GM23338 (cell line): ENCODE measurements around the gene RPS18. TPM values are rescaled to one million over a fixed set of nuclear protein-coding genes. Genes with fewer than 3 reads are reported as not detected.

ENCODE experiments used
- ATAC-seq: fragments of 200-7000 bp; cut with Tn5 transposase; 3 replicates; pipeline ENCODE4 v1.9.1; 2020
- DNase-seq: peaks from one replicate; pipeline ENCODE4 v3.0.0-alpha.2; 2015; ENCODE audit warnings: low spot score
- H2AFZ ChIP-seq: fragments of 200-600 bp; sonication (generic); 2 replicates; pipeline ENCODE4 v1.8.0; 2016; ENCODE audit warnings: antibody characterized with exemption, mild to moderate bottlenecking, moderate library complexity
- H3F3A ChIP-seq: fragments of 200-600 bp; sonication (generic); replicated peaks from 2 replicates; pipeline ENCODE4 v1.8.0; 2017; ENCODE audit warnings: antibody characterized with exemption, mixed run types, low read depth
- H3K27ac ChIP-seq: fragments of 200-600 bp; sonication (generic); 2 replicates; pipeline ENCODE4 v1.6.1; 2016; ENCODE audit warnings: low read depth
- H3K27me3 ChIP-seq: fragments of 200-600 bp; sonication (generic); 2 replicates; pipeline ENCODE4 v1.8.0; 2016; ENCODE audit warnings: mild to moderate bottlenecking, mixed run types, moderate library complexity; ENCODE audit not compliant: insufficient read depth
- H3K36me3 ChIP-seq: fragments of 200-600 bp; sonication (generic); 2 replicates; pipeline ENCODE4 v1.8.0; 2016; ENCODE audit warnings: mild to moderate bottlenecking; ENCODE audit not compliant: insufficient read depth
- H3K4me1 ChIP-seq: fragments of 200-600 bp; sonication (generic); 2 replicates; pipeline ENCODE4 v1.8.0; 2016; ENCODE audit warnings: mild to moderate bottlenecking, moderate library complexity; ENCODE audit not compliant: insufficient read depth
- H3K4me2 ChIP-seq: fragments of 200-600 bp; sonication (generic); 2 replicates; pipeline ENCODE4 v1.7.1; 2017; ENCODE audit warnings: mixed run types
- H3K4me3 ChIP-seq: fragments of 200-600 bp; sonication (generic); 2 replicates; pipeline ENCODE4 v1.6.1; 2016; ENCODE audit warnings: mixed run types
- H3K79me2 ChIP-seq: fragments of 200-600 bp; sonication (generic); replicated peaks from 2 replicates; pipeline ENCODE4 v1.8.0; 2017; ENCODE audit warnings: mild to moderate bottlenecking; ENCODE audit not compliant: insufficient read depth
- H3K9me2 ChIP-seq: fragments of 200-600 bp; sonication (generic); 2 replicates; pipeline ENCODE4 v1.8.0; 2017; ENCODE audit not compliant: insufficient read depth
- H4K20me1 ChIP-seq: fragments of 200-600 bp; sonication (generic); replicated peaks from 2 replicates; pipeline ENCODE4 v1.8.0; 2017; ENCODE audit warnings: mild to moderate bottlenecking; ENCODE audit not compliant: insufficient read depth
- H3K27ac Mint-ChIP-seq: 2 replicates; pipeline ENCODE4 v1.8.0; 2020; ENCODE audit warnings: inconsistent platforms, mild to moderate bottlenecking, moderate library complexity, mixed read lengths
- H3K27me3 Mint-ChIP-seq: 3 replicates; pipeline ENCODE4 v1.8.0; 2022; ENCODE audit warnings: low read depth, mild to moderate bottlenecking, moderate library complexity, mixed read lengths, inconsistent platforms; ENCODE audit not compliant: insufficient read depth, poor library complexity
- H3K36me3 Mint-ChIP-seq: 3 replicates; pipeline ENCODE4 v1.8.0; 2021; ENCODE audit warnings: low read depth, mild to moderate bottlenecking, inconsistent platforms, moderate library complexity, mixed read lengths
- H3K4me1 Mint-ChIP-seq: 3 replicates; pipeline ENCODE4 v1.8.0; 2020; ENCODE audit warnings: mild to moderate bottlenecking, inconsistent platforms, mixed read lengths
- H3K4me3 Mint-ChIP-seq: 3 replicates; pipeline ENCODE4 v1.8.0; 2021; ENCODE audit warnings: moderate library complexity, mild to moderate bottlenecking, inconsistent platforms, mixed read lengths
- H3K9me3 Mint-ChIP-seq: 3 replicates; pipeline ENCODE4 v1.8.0; 2020; ENCODE audit warnings: moderate library complexity, mild to moderate bottlenecking, inconsistent platforms, mixed read lengths
- CREB1 ChIP-seq: fragments of 250-450 bp; sonication (Bioruptor Pico); IDR thresholded peaks from 2 replicates; pipeline ENCODE4 v1.5.0; 2020; ENCODE audit warnings: low read depth, mild to moderate bottlenecking, moderate library complexity
- CTCF ChIP-seq, 2 experiments: fragments of 200-600 bp in 1 of 2; sonication (generic) in 1 of 2; conservative IDR thresholded peaks; 2 replicates each; pipeline versions ENCODE4 v1.5.1 to v1.6.1; 2016 to 2017; ENCODE audit warnings: antibody characterized with exemption in 2 of 2, low read depth in 2 of 2, mild to moderate bottlenecking in 2 of 2, moderate library complexity in 1 of 2
- EZH2 ChIP-seq: fragments of 200-600 bp; sonication (generic); IDR thresholded peaks from one replicate; pipeline ENCODE4 v1.8.0; 2017; ENCODE audit warnings: antibody characterized with exemption, mild to moderate bottlenecking, low read depth; ENCODE audit not compliant: unreplicated experiment
- EZH2phosphoT487 ChIP-seq: fragments of 200-600 bp; sonication (generic); IDR thresholded peaks from one replicate; pipeline ENCODE4 v1.8.1; 2018; ENCODE audit warnings: antibody characterized with exemption; ENCODE audit not compliant: unreplicated experiment
- JUNB ChIP-seq: IDR thresholded peaks from one replicate; pipeline ENCODE4 v1.6.1; 2016; ENCODE audit warnings: antibody characterized with exemption; ENCODE audit not compliant: unreplicated experiment
- NANOG ChIP-seq: IDR thresholded peaks from 2 replicates; pipeline ENCODE4 v1.6.1; 2016; ENCODE audit warnings: antibody characterized with exemption, borderline replicate concordance
- POLR2AphosphoS5 ChIP-seq: IDR thresholded peaks from 2 replicates; pipeline ENCODE4 v1.6.1; 2016; ENCODE audit warnings: antibody characterized with exemption, low read depth
- STAT1 ChIP-seq: IDR thresholded peaks from one replicate; pipeline ENCODE4 v1.6.1; 2016; ENCODE audit warnings: antibody characterized with exemption; ENCODE audit not compliant: unreplicated experiment
- ZNF114 ChIP-seq: fragments of 250-450 bp; sonication (Bioruptor Pico); IDR thresholded peaks from 2 replicates; pipeline ENCODE4 v1.5.0; 2020; ENCODE audit warnings: mild to moderate bottlenecking, moderate library complexity
- ZNF331 ChIP-seq: fragments of 250-450 bp; sonication (Bioruptor Pico); IDR thresholded peaks from 2 replicates; pipeline ENCODE4 v1.5.0; 2020; ENCODE audit warnings: low read depth, mild to moderate bottlenecking, moderate library complexity
- ZNF462 ChIP-seq: fragments of 250-450 bp; sonication (Bioruptor Pico); IDR thresholded peaks from 2 replicates; pipeline ENCODE4 v1.5.0; 2020; ENCODE audit warnings: mild to moderate bottlenecking, moderate library complexity
- polyA plus RNA-seq: library from polyadenylated mRNA; unstranded; fragments of >200 nt; fragmentation: Nextera tagmentation; extraction: Ambion mirVana; gene quantifications from 2 replicates; pipeline ENCODE4 v1.2.1, GENCODE V29; 2016
- total RNA-seq: library from RNA; depleted of rRNA; stranded (reverse); fragments of >200 nt; shearing (Covaris generic); gene quantifications from 2 replicates; pipeline ENCODE4 v1.2.3, GENCODE V29; 2014
- TF ChIP-seq, protein P1 (sequence below): IDR thresholded peaks from 2 replicates; pipeline ENCODE4 v1.6.1; 2016; ENCODE audit warnings: antibody characterized with exemption
- TF ChIP-seq, protein P2 (sequence below): IDR thresholded peaks from one replicate; pipeline ENCODE4 v1.6.1; 2018; ENCODE audit warnings: antibody characterized with exemption; ENCODE audit not compliant: unreplicated experiment

The RPS18 gene
- total and polyA plus RNA-seq, 2 experiments from 2014 or later = 2,133 to 4,776 TPM

DNA sequence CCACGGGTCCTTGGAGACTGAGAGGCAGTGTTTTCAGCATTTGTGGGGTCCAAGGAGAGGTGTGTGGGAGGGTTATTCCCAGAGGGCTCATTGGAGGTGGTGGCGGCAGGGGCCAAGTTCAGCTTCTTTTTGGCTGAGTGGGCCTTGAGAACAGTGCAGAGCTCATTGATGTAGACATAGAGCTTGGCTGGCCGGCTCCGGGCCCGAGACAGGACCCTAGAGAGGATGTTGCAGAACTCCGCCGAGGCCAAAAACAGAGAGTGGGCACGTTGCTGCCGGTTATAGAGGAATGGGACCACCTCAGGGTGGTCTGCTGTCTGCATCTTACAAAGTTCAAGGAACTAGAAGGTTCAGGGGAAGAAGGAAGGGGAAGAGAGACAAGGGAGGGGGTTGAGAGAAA, 49.4 kb downstream of the RPS18 start:
- no peaks in the 10 kb centered on the region for H3K9me2 ChIP-seq
- peak overlapping the region; percentile 80 for H3K4me3 ChIP-seq
- H3K4me2 ChIP-seq = peak overlapping the region; percentile 92
- H3K27me3 Mint-ChIP-seq = peaks cover 15% of the 10 kb centered on the region
- no peak for DNase-seq
- peaks cover 20% of the 10 kb centered on the region for H3F3A ChIP-seq
- H3K4me3 Mint-ChIP-seq = peak overlapping the region; percentile 90
- H3K9me3 Mint-ChIP-seq = no peaks in the 10 kb centered on the region; the same call in 1 of the 3 replicates
- no peaks in the 10 kb centered on the region for H3K27me3 ChIP-seq
- peak overlapping the region; percentile 92 for H3K27ac Mint-ChIP-seq
- peaks cover 45% of the 10 kb centered on the region for H3K4me1 ChIP-seq
- peaks cover 42% of the 10 kb centered on the region for H3K36me3 Mint-ChIP-seq
- peaks cover 63% of the 10 kb centered on the region for H3K4me1 Mint-ChIP-seq
- H3K36me3 ChIP-seq = peaks cover 14% of the 10 kb centered on the region
- ATAC-seq = no peak
- H3K27ac ChIP-seq = peak overlapping the region; percentile 69; the same call in 1 of the 2 replicates
- H2AFZ ChIP-seq = no peak overlapping the region
- TF ChIP-seq EZH2 (no peak), ZNF331 (no peak), POLR2AphosphoS5 (no peak), ZNF114 (CRISPR knock-in tag) (no peak), JUNB (no peak), ZNF462 (CRISPR knock-in tag) (no peak), CREB1 (CRISPR knock-in tag) (no peak), CTCF (conservative IDR thresholded peaks at IDR 0.05; ENCODE audit: low read depth in 2 of 2) (no peak), EZH2phosphoT487 (no peak), NANOG (no peak), STAT1 (no peak)
- TF ChIP-seq, protein P1, sequence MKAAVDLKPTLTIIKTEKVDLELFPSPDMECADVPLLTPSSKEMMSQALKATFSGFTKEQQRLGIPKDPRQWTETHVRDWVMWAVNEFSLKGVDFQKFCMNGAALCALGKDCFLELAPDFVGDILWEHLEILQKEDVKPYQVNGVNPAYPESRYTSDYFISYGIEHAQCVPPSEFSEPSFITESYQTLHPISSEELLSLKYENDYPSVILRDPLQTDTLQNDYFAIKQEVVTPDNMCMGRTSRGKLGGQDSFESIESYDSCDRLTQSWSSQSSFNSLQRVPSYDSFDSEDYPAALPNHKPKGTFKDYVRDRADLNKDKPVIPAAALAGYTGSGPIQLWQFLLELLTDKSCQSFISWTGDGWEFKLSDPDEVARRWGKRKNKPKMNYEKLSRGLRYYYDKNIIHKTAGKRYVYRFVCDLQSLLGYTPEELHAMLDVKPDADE = no peak
- TF ChIP-seq, protein P2, sequence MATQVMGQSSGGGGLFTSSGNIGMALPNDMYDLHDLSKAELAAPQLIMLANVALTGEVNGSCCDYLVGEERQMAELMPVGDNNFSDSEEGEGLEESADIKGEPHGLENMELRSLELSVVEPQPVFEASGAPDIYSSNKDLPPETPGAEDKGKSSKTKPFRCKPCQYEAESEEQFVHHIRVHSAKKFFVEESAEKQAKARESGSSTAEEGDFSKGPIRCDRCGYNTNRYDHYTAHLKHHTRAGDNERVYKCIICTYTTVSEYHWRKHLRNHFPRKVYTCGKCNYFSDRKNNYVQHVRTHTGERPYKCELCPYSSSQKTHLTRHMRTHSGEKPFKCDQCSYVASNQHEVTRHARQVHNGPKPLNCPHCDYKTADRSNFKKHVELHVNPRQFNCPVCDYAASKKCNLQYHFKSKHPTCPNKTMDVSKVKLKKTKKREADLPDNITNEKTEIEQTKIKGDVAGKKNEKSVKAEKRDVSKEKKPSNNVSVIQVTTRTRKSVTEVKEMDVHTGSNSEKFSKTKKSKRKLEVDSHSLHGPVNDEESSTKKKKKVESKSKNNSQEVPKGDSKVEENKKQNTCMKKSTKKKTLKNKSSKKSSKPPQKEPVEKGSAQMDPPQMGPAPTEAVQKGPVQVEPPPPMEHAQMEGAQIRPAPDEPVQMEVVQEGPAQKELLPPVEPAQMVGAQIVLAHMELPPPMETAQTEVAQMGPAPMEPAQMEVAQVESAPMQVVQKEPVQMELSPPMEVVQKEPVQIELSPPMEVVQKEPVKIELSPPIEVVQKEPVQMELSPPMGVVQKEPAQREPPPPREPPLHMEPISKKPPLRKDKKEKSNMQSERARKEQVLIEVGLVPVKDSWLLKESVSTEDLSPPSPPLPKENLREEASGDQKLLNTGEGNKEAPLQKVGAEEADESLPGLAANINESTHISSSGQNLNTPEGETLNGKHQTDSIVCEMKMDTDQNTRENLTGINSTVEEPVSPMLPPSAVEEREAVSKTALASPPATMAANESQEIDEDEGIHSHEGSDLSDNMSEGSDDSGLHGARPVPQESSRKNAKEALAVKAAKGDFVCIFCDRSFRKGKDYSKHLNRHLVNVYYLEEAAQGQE = no peak
- peaks cover 11% of the 10 kb centered on the region for H4K20me1 ChIP-seq
- H3K79me2 ChIP-seq = peaks cover 36% of the 10 kb centered on the region
